Panc1 (cell line): ENCODE measurements around the gene TPSB2. TPM values are rescaled to one million over a fixed set of nuclear protein-coding genes. Genes with fewer than 3 reads are reported as not detected.

Experiments
- ATAC-seq: fragments of 200-7000 bp; cut with Tn5 transposase; 2 replicates; pipeline ENCODE4 v1.9.1; 2020; ENCODE audit warnings: mild to moderate bottlenecking, moderate library complexity
- BruUV-seq: library from RNA; stranded (reverse); fragments of 400-500 nt; replicated peaks from 2 replicates; lab custom pipeline; 2021; lab: Mats Ljungman, UMichigan
- CTCF ChIA-PET: fragments of 300-600 bp; sonication (Branson Sonifier 250); formaldehyde crosslinking; loops from one replicate; lab custom pipeline; 2022; ENCODE audit warnings: antibody characterized with exemption; lab: Charles Lee
- POLR2A ChIA-PET: fragments of 300-600 bp; sonication (Branson Sonifier 250); formaldehyde crosslinking; loops from one replicate; lab custom pipeline; 2022; ENCODE audit warnings: antibody characterized with exemption; lab: Charles Lee
- DNase-seq: peaks from one replicate; pipeline ENCODE4 v3.0.0-alpha.2; 2010; ENCODE audit warnings: low read depth, low spot score
- H3K27ac ChIP-seq: 2 replicates; pipeline ENCODE4 v1.5.1; 2011; ENCODE audit warnings: mild to moderate bottlenecking, low read length, inconsistent platforms
- H3K27me3 ChIP-seq: fragments of 200-500 bp; sonication (Bioruptor generic); 2 replicates; pipeline ENCODE4 v1.6.0; 2014; ENCODE audit warnings: low read length, inconsistent platforms; ENCODE audit not compliant: control insufficient read depth, insufficient read depth
- H3K36me3 ChIP-seq: fragments of 200-500 bp; sonication (Bioruptor generic); 2 replicates; pipeline ENCODE4 v1.5.1; 2014; ENCODE audit warnings: inconsistent platforms, mild to moderate bottlenecking, low read length, moderate library complexity; ENCODE audit not compliant: control insufficient read depth, insufficient read depth
- H3K4me1 ChIP-seq: 2 replicates; pipeline ENCODE4 v1.5.1; 2011; ENCODE audit warnings: inconsistent platforms, mild to moderate bottlenecking, low read length, moderate library complexity; ENCODE audit not compliant: control insufficient read depth, insufficient read depth
- H3K4me3 ChIP-seq, 2 experiments: 2 replicates each; pipeline ENCODE4 v1.5.1; 2011 to 2012; ENCODE audit warnings: low read depth in 2 of 2, low read length in 2 of 2, mild to moderate bottlenecking in 2 of 2, inconsistent platforms in 1 of 2, moderate library complexity in 1 of 2
- H3K9me3 ChIP-seq: fragments of 200-500 bp; sonication (Bioruptor generic); 2 replicates; pipeline ENCODE4 v1.5.1; 2014; ENCODE audit warnings: low read depth, mild to moderate bottlenecking, inconsistent platforms, low read length, moderate library complexity; ENCODE audit not compliant: control insufficient read depth, insufficient read depth
- CTCF ChIP-seq: fragments of 450-650 bp; IDR thresholded peaks from 2 replicates; pipeline ENCODE4 v1.5.1; 2017; ENCODE audit warnings: mild to moderate bottlenecking
- POLR2AphosphoS5 ChIP-seq: IDR thresholded peaks from 2 replicates; pipeline ENCODE4 v1.6.1; 2012; ENCODE audit warnings: mild to moderate bottlenecking, low read depth, low read length, moderate library complexity
- REST ChIP-seq, 2 experiments: IDR thresholded peaks; 2 replicates each; pipeline ENCODE4 v1.6.1; 2011 to 2012; ENCODE audit warnings: low read depth in 2 of 2, control low read depth in 1 of 2, low read length in 1 of 2, mild to moderate bottlenecking in 1 of 2, moderate library complexity in 1 of 2; ENCODE audit not compliant: insufficient read depth in 1 of 2
- SIN3A ChIP-seq: IDR thresholded peaks from 2 replicates; pipeline ENCODE4 v1.6.1; 2012; ENCODE audit warnings: low read depth, mild to moderate bottlenecking, low read length, moderate library complexity, borderline replicate concordance; ENCODE audit not compliant: insufficient read depth
- TCF7L2 ChIP-seq: IDR thresholded peaks from 2 replicates; pipeline ENCODE4 v1.6.1; 2011; ENCODE audit warnings: mild to moderate bottlenecking, low read depth, low read length, inconsistent platforms
- in situ Hi-C: cut with HindIII; loops from 2 replicates; pipeline ENCODE4 v1.10.0; 2016; ENCODE audit warnings: low sequenced_read_pairs, low pct_unique_long_range_greater_than_20kb
- intact Hi-C: fragments of 100-400 bp; cut with micrococcal nuclease; formaldehyde crosslinking; loops from one replicate; pipeline ENCODE4 v1.10.0; 2022; ENCODE audit not compliant: unreplicated experiment
- total RNA-seq: library from RNA; stranded (reverse); gene quantifications from one replicate; pipeline ENCODE4 v1.2.1, GENCODE V29; 2021; ENCODE audit not compliant: unreplicated experiment

The TPSB2 gene
- total RNA-seq, 1 experiment from 2014 or later = 0.57 TPM

- H3K27me3 ChIP-seq = no peaks in the 10 kb centered on the region
- no peak for TF ChIP-seq CTCF
- no peak for TF ChIP-seq REST (IDR thresholded peaks at IDR 0.05; ENCODE audit: insufficient read depth in 1 of 2, low read depth in 2 of 2, low read length in 1 of 2)
- TF ChIP-seq POLR2AphosphoS5 = no peak
- no peak for TF ChIP-seq SIN3A
- no peak for TF ChIP-seq TCF7L2
- no TSS peak for BruUV-seq
- POLR2A ChIA-PET = no interaction called here
- intact Hi-C loops (no loop called here), in situ Hi-C loops (no loop called here)
- no peaks in the 10 kb centered on the region for H3K4me1 ChIP-seq
- no peak for ATAC-seq
- CTCF ChIA-PET = no interaction called here
- no peak overlapping the region for H3K27ac ChIP-seq
- DNase-seq = no peak
- H3K4me3 ChIP-seq = no peak overlapping the region
- H3K36me3 ChIP-seq = no peaks in the 10 kb centered on the region; the same call in 1 of the 2 replicates
- no peaks in the 10 kb centered on the region for H3K9me3 ChIP-seq
Observed at GRCh38 chr16:1213796-1214372, 16.1 kb downstream of the TPSB2 start.

GRCh38 chr16:1213231-1213630 lies 16.8 kb downstream of the TPSB2 start:
- H3K4me3 ChIP-seq = no peak overlapping the region
- intact Hi-C loops = no loop called here
- BruUV-seq = no TSS peak
- H3K4me1 ChIP-seq = no peaks in the 10 kb centered on the region
- no peaks in the 10 kb centered on the region for H3K9me3 ChIP-seq
- POLR2A ChIA-PET = no interaction called here
- CTCF ChIA-PET = no interaction called here
- TF ChIP-seq SIN3A (no peak), TCF7L2 (no peak), REST (IDR thresholded peaks at IDR 0.05; ENCODE audit: insufficient read depth in 1 of 2, low read depth in 2 of 2, low read length in 1 of 2) (no peak), POLR2AphosphoS5 (no peak), CTCF (no peak)
- in situ Hi-C loops = no loop called here
- ATAC-seq = no peak
- no peaks in the 10 kb centered on the region for H3K27me3 ChIP-seq
- no peak overlapping the region for H3K27ac ChIP-seq
- H3K36me3 ChIP-seq = no peaks in the 10 kb centered on the region; the same call in 1 of the 2 replicates
- no peak for DNase-seq
